DND-41 (cell line): ENCODE results near the gene CCDC14.

Experiments used
- EZH2 ChIP-seq: IDR thresholded peaks from 3 replicates; pipeline ENCODE4 v1.6.1; 2012; ENCODE audit warnings: borderline replicate concordance, low read depth, mild to moderate bottlenecking, moderate library complexity, low read length, inconsistent platforms; ENCODE audit not compliant: severe bottlenecking
- TF ChIP-seq, protein P1 (sequence below): IDR thresholded peaks from 2 replicates; pipeline ENCODE4 v1.5.1; 2012; ENCODE audit warnings: borderline replicate concordance, low read length, moderate library complexity, mild to moderate bottlenecking; ENCODE audit not compliant: poor library complexity, severe bottlenecking; ENCODE audit errors: extremely low read depth

DNA sequence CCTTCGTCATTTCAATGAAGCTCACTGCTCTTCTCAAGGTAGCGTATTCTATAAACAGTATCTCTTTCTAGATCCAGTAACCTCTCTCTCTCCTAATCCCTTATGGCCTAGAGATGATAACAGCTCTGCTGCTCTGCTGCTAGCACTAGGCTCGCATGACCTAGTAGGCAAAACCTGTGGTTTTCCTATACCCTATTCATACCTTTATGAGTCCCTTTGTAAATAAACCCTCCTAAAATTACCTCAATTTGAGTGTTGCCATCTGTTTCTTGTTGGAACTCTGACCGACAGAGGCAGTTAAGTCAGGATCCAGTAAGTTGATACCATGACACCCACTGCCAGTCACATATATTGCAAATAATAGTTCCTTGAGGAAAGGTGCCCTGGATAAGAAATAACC, 7.3 kb downstream of the CCDC14 start:
- TF ChIP-seq, protein P1, sequence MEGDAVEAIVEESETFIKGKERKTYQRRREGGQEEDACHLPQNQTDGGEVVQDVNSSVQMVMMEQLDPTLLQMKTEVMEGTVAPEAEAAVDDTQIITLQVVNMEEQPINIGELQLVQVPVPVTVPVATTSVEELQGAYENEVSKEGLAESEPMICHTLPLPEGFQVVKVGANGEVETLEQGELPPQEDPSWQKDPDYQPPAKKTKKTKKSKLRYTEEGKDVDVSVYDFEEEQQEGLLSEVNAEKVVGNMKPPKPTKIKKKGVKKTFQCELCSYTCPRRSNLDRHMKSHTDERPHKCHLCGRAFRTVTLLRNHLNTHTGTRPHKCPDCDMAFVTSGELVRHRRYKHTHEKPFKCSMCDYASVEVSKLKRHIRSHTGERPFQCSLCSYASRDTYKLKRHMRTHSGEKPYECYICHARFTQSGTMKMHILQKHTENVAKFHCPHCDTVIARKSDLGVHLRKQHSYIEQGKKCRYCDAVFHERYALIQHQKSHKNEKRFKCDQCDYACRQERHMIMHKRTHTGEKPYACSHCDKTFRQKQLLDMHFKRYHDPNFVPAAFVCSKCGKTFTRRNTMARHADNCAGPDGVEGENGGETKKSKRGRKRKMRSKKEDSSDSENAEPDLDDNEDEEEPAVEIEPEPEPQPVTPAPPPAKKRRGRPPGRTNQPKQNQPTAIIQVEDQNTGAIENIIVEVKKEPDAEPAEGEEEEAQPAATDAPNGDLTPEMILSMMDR, result no peak
- no peak for TF ChIP-seq EZH2
